ENCODE data around the gene ARL6IP6. TPM values are rescaled to one million over a fixed set of nuclear protein-coding genes. Genes with fewer than 3 reads are reported as not detected.
"Not testable (repeated sequence)": the region's sequence is repeated elsewhere in the genome, so short reads cannot be mapped to it uniquely, and the experiment has no call there.

The ARL6IP6 gene
- total RNA-seq, 1 donor from 2014 or later = 15.1 TPM

DNA sequence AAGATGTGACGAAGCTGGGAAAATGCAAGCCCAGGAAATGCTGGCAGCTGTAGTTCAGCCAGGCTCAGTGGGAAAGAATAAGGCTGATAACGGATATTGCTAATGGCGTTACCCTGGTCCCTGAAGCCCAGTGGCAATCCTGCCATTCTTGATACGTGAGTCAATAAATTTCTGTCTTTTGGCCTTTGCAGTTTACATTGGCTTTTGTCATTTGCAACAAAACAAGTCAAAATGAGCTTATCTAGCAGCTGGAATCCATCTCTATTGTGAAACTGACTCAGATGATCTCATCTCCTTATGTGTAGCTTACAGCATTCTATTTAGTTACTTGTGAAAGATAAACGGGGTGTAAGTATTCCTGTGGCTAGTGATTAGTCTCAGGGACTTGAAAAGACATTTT lies 43.8 kb downstream of the ARL6IP6 start:
- Histone ChIP-seq H3K27me3 (no peaks in the 10 kb centered on the region), H3K4me1 (no peaks in the 10 kb centered on the region), H3K36me3 (peaks cover 0 to 16% of the 10 kb centered on the region in 2 donors), H3K4me3 (no peak overlapping the region), H3K27ac (no peak overlapping the region), H3K9me3 (no peaks in the 10 kb centered on the region)
- intact Hi-C loops (cut with DNase I) = no loop called here
- DNase-seq (ENCODE audit: low spot score in 2 of 2) = no peak
- no peak for TF ChIP-seq CTCF (IDR thresholded peaks at IDR 0.05)

DNA sequence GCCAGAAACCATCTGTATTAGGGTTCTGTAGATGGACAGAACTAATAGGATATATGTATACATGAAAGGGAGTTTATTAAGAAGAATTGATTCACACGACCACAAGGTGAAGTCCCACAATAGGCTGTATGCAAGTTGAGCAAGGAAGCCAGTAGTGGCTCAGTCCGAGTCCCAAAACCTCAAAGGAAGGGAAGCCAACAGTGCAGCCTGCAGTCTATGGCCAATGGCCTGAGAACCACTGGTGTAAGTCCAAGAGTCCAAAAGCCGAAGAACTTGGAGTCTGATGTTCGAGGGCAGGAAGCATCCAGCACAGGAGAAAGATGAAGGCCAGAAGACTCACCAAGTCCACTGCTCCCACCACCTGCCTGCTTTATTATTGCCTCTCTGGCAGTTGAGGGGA lies 44.8 kb downstream of the ARL6IP6 start:
- H3K4me3 ChIP-seq; H3K27ac ChIP-seq; H3K27me3 ChIP-seq; DNase-seq (ENCODE audit: low spot score in 2 of 2); H3K9me3 ChIP-seq; H3K4me1 ChIP-seq; intact Hi-C loops (cut with DNase I): not testable (repeated sequence)
- H3K36me3 ChIP-seq = peaks cover 0 to 10% of the 10 kb centered on the region in 2 donors

- H3K27me3 ChIP-seq = no peaks in the 10 kb centered on the region
- H3K9me3 ChIP-seq = no peaks in the 10 kb centered on the region
- intact Hi-C loops (cut with DNase I) = no loop called here
- no peak overlapping the region for H3K27ac ChIP-seq
- H3K4me3 ChIP-seq = no peak overlapping the region
- no peak for TF ChIP-seq CTCF (IDR thresholded peaks at IDR 0.05)
- H3K4me1 ChIP-seq = no peaks in the 10 kb centered on the region
- DNase-seq (ENCODE audit: low spot score in 2 of 2) = no peak
- peaks cover 0 to 10% of the 10 kb centered on the region in 2 donors for H3K36me3 ChIP-seq
Measured at GRCh38 chr2:152763651-152764050, 45.2 kb downstream of the ARL6IP6 start.

GRCh38 chr2:152766928-152767327 lies 48.5 kb downstream of the ARL6IP6 start:
- intact Hi-C loops (cut with DNase I) = no loop called here
- no peaks in the 10 kb centered on the region for H3K27me3 ChIP-seq
- no peaks in the 10 kb centered on the region for H3K4me1 ChIP-seq
- no peak for TF ChIP-seq CTCF (IDR thresholded peaks at IDR 0.05)
- H3K36me3 ChIP-seq = peaks cover 0 to 3% of the 10 kb centered on the region in 2 donors
- no peaks in the 10 kb centered on the region for H3K9me3 ChIP-seq
- H3K4me3 ChIP-seq = no peak overlapping the region
- no peak overlapping the region for H3K27ac ChIP-seq
- no peak for DNase-seq (ENCODE audit: low spot score in 2 of 2)

- no peak for TF ChIP-seq CTCF (IDR thresholded peaks at IDR 0.05)
- no peak overlapping the region for H3K27ac ChIP-seq
- no peaks in the 10 kb centered on the region for H3K9me3 ChIP-seq
- H3K27me3 ChIP-seq = no peaks in the 10 kb centered on the region
- intact Hi-C loops (cut with DNase I) = no loop called here
- no peaks in the 10 kb centered on the region for H3K4me1 ChIP-seq
- H3K36me3 ChIP-seq = no peaks in the 10 kb centered on the region
- H3K4me3 ChIP-seq = no peak overlapping the region
- DNase-seq (ENCODE audit: low spot score in 2 of 2) = no peak
Measured at GRCh38 chr2:152781175-152781574, 62.8 kb downstream of the ARL6IP6 start.

GRCh38 chr2:152782171-152782570 lies 63.8 kb downstream of the ARL6IP6 start:
- Histone ChIP-seq H3K9me3 (no peaks in the 10 kb centered on the region), H3K27me3 (no peaks in the 10 kb centered on the region), H3K36me3 (no peaks in the 10 kb centered on the region), H3K4me1 (no peaks in the 10 kb centered on the region), H3K4me3 (no peak overlapping the region), H3K27ac (no peak overlapping the region)
- DNase-seq (ENCODE audit: low spot score in 2 of 2) = no peak
- intact Hi-C loops (cut with DNase I) = no loop called here
- no peak for TF ChIP-seq CTCF (IDR thresholded peaks at IDR 0.05)
